MCF 10A (cell line): ENCODE data around the gene POLR1A. TPM values are rescaled to one million over a fixed set of nuclear protein-coding genes. Genes with fewer than 3 reads are reported as not detected.

Experiments
- BruUV-seq: library from RNA; stranded (reverse); fragments of 400-500 nt; replicated peaks from 2 replicates; lab custom pipeline; 2021; lab: Mats Ljungman, UMichigan
- CTCF ChIA-PET: fragments of 300-600 bp; sonication (Branson Sonifier 250); formaldehyde crosslinking; extraction: SDS; loops from one replicate; lab custom pipeline; 2021; ENCODE audit warnings: antibody characterized with exemption, inconsistent platforms; lab: Yijun Ruan, JAX
- POLR2A ChIA-PET: fragments of 300-600, 350-650 bp; sonication (Branson Sonifier 250); formaldehyde crosslinking; extraction: SDS; loops from one replicate; lab custom pipeline; 2020; ENCODE audit warnings: antibody characterized with exemption, inconsistent platforms; lab: Yijun Ruan, JAX
- DNase-seq: peaks from one replicate; pipeline ENCODE4 v3.0.0-alpha.2; 2018; ENCODE audit not compliant: unreplicated experiment
- H3K27ac Mint-ChIP-seq: one replicate; pipeline ENCODE4 v1.8.0; 2022; ENCODE audit warnings: mild to moderate bottlenecking, low read depth, mixed read lengths; ENCODE audit not compliant: unreplicated experiment
- H3K27me3 Mint-ChIP-seq: one replicate; pipeline ENCODE4 v1.8.0; 2022; ENCODE audit warnings: mixed read lengths; ENCODE audit not compliant: insufficient read depth, unreplicated experiment
- H3K36me3 Mint-ChIP-seq: one replicate; pipeline ENCODE4 v1.8.0; 2022; ENCODE audit warnings: mild to moderate bottlenecking, moderate library complexity, mixed read lengths; ENCODE audit not compliant: insufficient read depth, unreplicated experiment
- H3K4me1 Mint-ChIP-seq: one replicate; pipeline ENCODE4 v1.8.0; 2022; ENCODE audit warnings: mixed read lengths; ENCODE audit not compliant: insufficient read depth, unreplicated experiment
- H3K4me3 Mint-ChIP-seq: one replicate; pipeline ENCODE4 v1.8.0; 2022; ENCODE audit warnings: mild to moderate bottlenecking, moderate library complexity, mixed read lengths; ENCODE audit not compliant: unreplicated experiment
- H3K9me3 Mint-ChIP-seq: one replicate; pipeline ENCODE4 v1.8.0; 2022; ENCODE audit warnings: mixed read lengths; ENCODE audit not compliant: unreplicated experiment
- CTCF ChIP-seq: fragments of 200-600 bp; IDR thresholded peaks from one replicate; pipeline ENCODE4 v1.8.0; 2022; ENCODE audit warnings: antibody characterized with exemption, mild to moderate bottlenecking; ENCODE audit not compliant: unreplicated experiment
- intact Hi-C: fragments of 100-400 bp; cut with micrococcal nuclease; formaldehyde crosslinking; loops from 2 replicates; pipeline ENCODE4 v1.14.1; 2022
- total RNA-seq: library from RNA; stranded (reverse); gene quantifications from 2 replicates; pipeline ENCODE4 v1.2.3, GENCODE V29; 2022

Gene POLR1A
- total RNA-seq, 1 experiment from 2014 or later = 52.7 TPM

GRCh38 chr2:86139981-86140380 lies 34.3 kb upstream of the POLR1A start:
- Mint-ChIP-seq H3K27me3 (no peaks in the 10 kb centered on the region), H3K4me3 (no peak overlapping the region), H3K4me1 (no peaks in the 10 kb centered on the region), H3K36me3 (peaks cover 96% of the 10 kb centered on the region), H3K27ac (no peak overlapping the region), H3K9me3 (no peaks in the 10 kb centered on the region)
- POLR2A ChIA-PET = no interaction called here
- no peak for DNase-seq
- intact Hi-C loops = no loop called here
- no TSS peak for BruUV-seq
- TF ChIP-seq CTCF = no peak
- CTCF ChIA-PET = no interaction called here

GRCh38 chr2:86138736-86139625 lies 33.3 kb upstream of the POLR1A start:
- POLR2A ChIA-PET = interaction anchor here (0.6 to 1.2 kb wide), 3 partner anchors 9 to 249 kb away, joined by 3 to 4 read pairs (median 3); no protein-coding TSS in a partner anchor
- no peaks in the 10 kb centered on the region for H3K4me1 Mint-ChIP-seq
- no TSS peak for BruUV-seq
- DNase-seq = no peak
- TF ChIP-seq CTCF = no peak
- H3K27ac Mint-ChIP-seq = no peak overlapping the region
- no peaks in the 10 kb centered on the region for H3K9me3 Mint-ChIP-seq
- CTCF ChIA-PET = no interaction called here
- H3K36me3 Mint-ChIP-seq = peaks cover 96% of the 10 kb centered on the region
- no peak overlapping the region for H3K4me3 Mint-ChIP-seq
- H3K27me3 Mint-ChIP-seq = no peaks in the 10 kb centered on the region
- intact Hi-C loops = no loop called here

GRCh38 chr2:86136141-86136540 lies 30.5 kb upstream of the POLR1A start:
- no peaks in the 10 kb centered on the region for H3K9me3 Mint-ChIP-seq
- H3K4me3 Mint-ChIP-seq = no peak overlapping the region
- TF ChIP-seq CTCF = no peak
- H3K27me3 Mint-ChIP-seq = no peaks in the 10 kb centered on the region
- POLR2A ChIA-PET = interaction anchor here (1.0 to 1.7 kb wide), 2 partner anchors 16 to 31 kb away, joined by 3 to 6 read pairs; partner anchors contain the start of genes POLR1A and PTCD3
- intact Hi-C loops = no loop called here
- H3K27ac Mint-ChIP-seq = no peak overlapping the region
- DNase-seq = no peak
- CTCF ChIA-PET = interaction anchor here (0.6 to 2.3 kb wide), 3 partner anchors 10 to 47 kb away, joined by 3 to 4 read pairs (median 3); no protein-coding TSS in a partner anchor
- no TSS peak for BruUV-seq
- no peaks in the 10 kb centered on the region for H3K4me1 Mint-ChIP-seq
- H3K36me3 Mint-ChIP-seq = peaks cover 99% of the 10 kb centered on the region

- Mint-ChIP-seq H3K4me1 (no peaks in the 10 kb centered on the region), H3K27ac (no peak overlapping the region), H3K27me3 (no peaks in the 10 kb centered on the region), H3K9me3 (no peaks in the 10 kb centered on the region), H3K4me3 (no peak overlapping the region), H3K36me3 (peaks cover 100% of the 10 kb centered on the region)
- no peak for DNase-seq
- POLR2A ChIA-PET = interaction anchor here (1.0 to 1.7 kb wide), 2 partner anchors 16 to 30 kb away, joined by 3 to 6 read pairs; partner anchors contain the start of genes POLR1A and PTCD3
- no peak for TF ChIP-seq CTCF
- CTCF ChIA-PET = interaction anchor here (0.6 to 2.3 kb wide), 3 partner anchors 9 to 47 kb away, joined by 3 to 4 read pairs (median 3); no protein-coding TSS in a partner anchor
- intact Hi-C loops = no loop called here
- no TSS peak for BruUV-seq
Observed at GRCh38 chr2:86135653-86136052, 30.0 kb upstream of the POLR1A start.
